ENCODE data around the gene LGMN. TPM values are rescaled to one million over a fixed set of nuclear protein-coding genes. Genes with fewer than 3 reads are reported as not detected.

The LGMN gene
- total and polyA plus RNA-seq, 2 donors (not counting 1 experiment from before 2014, with no cell fraction given) = 22.6 to 61.0 TPM

DNA sequence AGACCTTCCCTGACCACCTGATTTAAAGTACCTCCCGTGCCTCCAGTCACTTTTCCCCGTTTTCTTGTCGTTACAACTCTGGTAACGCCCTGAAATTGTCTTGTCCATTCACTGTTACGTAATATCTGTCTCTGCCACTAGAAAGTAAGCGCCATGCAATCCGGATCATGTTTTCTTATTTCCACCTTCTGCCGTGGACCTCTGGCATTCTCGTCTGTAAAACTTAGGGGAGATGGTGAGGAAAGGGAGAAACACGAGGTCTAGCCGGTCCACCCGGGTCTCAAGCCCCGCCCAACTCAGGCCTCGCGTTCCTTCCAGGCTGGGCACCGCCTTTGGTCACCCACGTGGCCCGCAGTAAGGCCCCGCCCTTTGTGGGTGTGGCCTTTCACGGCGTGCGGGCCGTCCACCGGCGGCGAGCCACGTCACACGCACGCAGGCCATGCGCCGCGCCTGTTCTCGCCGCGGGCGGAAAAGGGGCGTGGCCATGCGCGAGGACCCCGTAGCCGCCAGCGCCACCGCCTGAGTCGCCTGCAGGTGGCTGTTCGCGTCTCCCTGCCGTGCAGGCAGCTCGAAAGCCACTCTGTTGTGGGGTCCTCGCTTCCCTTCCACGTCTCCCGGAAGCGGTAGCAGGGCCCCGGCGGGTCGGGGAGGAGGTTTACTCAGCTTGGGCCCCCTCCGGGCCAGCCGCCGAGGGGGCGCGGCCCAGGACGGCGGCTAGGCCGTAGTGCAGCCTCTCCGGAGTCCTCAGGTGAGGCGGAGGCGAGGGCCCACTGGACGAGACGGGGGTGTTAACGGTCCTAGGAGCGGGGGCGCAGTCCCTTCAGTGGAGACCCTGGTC, 45.5 kb upstream of the LGMN start, which contains the start of gene GOLGA5:
TSS of gene GOLGA5 (plus strand) at position 597 of the 838 bp plus-strand sequence. CDS start 3,133 bp downstream, outside the sequence.
- Histone ChIP-seq H3K4me2 (ENCODE audit: extremely low read depth, insufficient read depth, low read length) (peak within 1 kb of the TSS; percentile 84), H3K27ac (ENCODE audit: insufficient read depth, low read length) (peak within 1 kb of the TSS; percentile 99), H2AFZ (ENCODE audit: low read length) (peak within 1 kb of the TSS; percentile 65), H3K9me3 (ENCODE audit: control insufficient read depth, insufficient read depth, low read depth, low read length) (no peaks in the 10 kb centered on the region), H3K79me2 (ENCODE audit: control insufficient read depth, insufficient read depth, low read length) (peaks cover 38% of the 10 kb centered on the region), H3K4me3 (replicated peaks in 1 of 4; ENCODE audit: control extremely low read depth in 1 of 4, insufficient read depth in 1 of 4, low read depth in 3 of 4, low read length in 4 of 4) (peak within 1 kb of the TSS; percentile 83 to 100 (median 98)), H3K4me1 (ENCODE audit: control insufficient read depth, extremely low read depth, insufficient read depth, low read length) (peaks cover 5% of the 10 kb centered on the region), H3K36me3 (ENCODE audit: control insufficient read depth, insufficient read depth, low read length) (peaks cover 5% of the 10 kb centered on the region), H3K9ac (ENCODE audit: insufficient read depth, low read length) (peak within 1 kb of the TSS; percentile 96), H3K27me3 (ENCODE audit: control insufficient read depth, insufficient read depth, low read length) (no peaks in the 10 kb centered on the region), H4K20me1 (ENCODE audit: control insufficient read depth, extremely low read depth, insufficient read depth, low read length) (no peaks in the 10 kb centered on the region)
- peak; percentile 94 to 98 for DNase-seq (ENCODE audit: low read depth in 2 of 2)
- TF ChIP-seq EZH2 (IDR thresholded peaks at IDR 0.05; ENCODE audit: low read length, missing control alignments) = no peak
- no peak for TF ChIP-seq CTCF (conservative IDR thresholded peaks at IDR 0.05 in 1 of 2, IDR thresholded peaks at IDR 0.05 in 1 of 2; ENCODE audit: low read depth in 1 of 2, low read length in 2 of 2)

GRCh38 chr14:92792885-92793284, 44.5 kb upstream of the LGMN start:
- Histone ChIP-seq H3K79me2 (ENCODE audit: control insufficient read depth, insufficient read depth, low read length) (peaks cover 32% of the 10 kb centered on the region), H3K27ac (ENCODE audit: insufficient read depth, low read length) (no peak overlapping the region), H3K36me3 (ENCODE audit: control insufficient read depth, insufficient read depth, low read length) (peaks cover 5% of the 10 kb centered on the region), H4K20me1 (ENCODE audit: control insufficient read depth, extremely low read depth, insufficient read depth, low read length) (no peaks in the 10 kb centered on the region), H2AFZ (ENCODE audit: low read length) (no peak overlapping the region), H3K4me3 (replicated peaks in 1 of 4; ENCODE audit: control extremely low read depth in 1 of 4, insufficient read depth in 1 of 4, low read depth in 3 of 4, low read length in 4 of 4) (no peak overlapping the region), H3K9ac (ENCODE audit: insufficient read depth, low read length) (no peak overlapping the region), H3K4me2 (ENCODE audit: extremely low read depth, insufficient read depth, low read length) (no peak overlapping the region), H3K9me3 (ENCODE audit: control insufficient read depth, insufficient read depth, low read depth, low read length) (no peaks in the 10 kb centered on the region), H3K27me3 (ENCODE audit: control insufficient read depth, insufficient read depth, low read length) (no peaks in the 10 kb centered on the region), H3K4me1 (ENCODE audit: control insufficient read depth, extremely low read depth, insufficient read depth, low read length) (peaks cover 5% of the 10 kb centered on the region)
- TF ChIP-seq CTCF (conservative IDR thresholded peaks at IDR 0.05 in 1 of 2, IDR thresholded peaks at IDR 0.05 in 1 of 2; ENCODE audit: low read depth in 1 of 2, low read length in 2 of 2) = no peak
- no peak for TF ChIP-seq EZH2 (IDR thresholded peaks at IDR 0.05; ENCODE audit: low read length, missing control alignments)
- DNase-seq (ENCODE audit: low read depth in 2 of 2) = peak in 1 of 2 donors; percentile 20

- H4K20me1 ChIP-seq (ENCODE audit: control insufficient read depth, extremely low read depth, insufficient read depth, low read length) = no peaks in the 10 kb centered on the region
- DNase-seq (ENCODE audit: low read depth in 2 of 2) = peak in 1 of 2 donors; percentile 13
- H3K4me1 ChIP-seq (ENCODE audit: control insufficient read depth, extremely low read depth, insufficient read depth, low read length) = peaks cover 2% of the 10 kb centered on the region
These were observed 41.1 kb upstream of the LGMN start for GRCh38 chr14:92789457-92790089.

More at GRCh38 chr14:92789457-92790089, 41.1 kb upstream of the LGMN start:
- H3K27ac ChIP-seq (ENCODE audit: insufficient read depth, low read length) = no peak overlapping the region
- H3K27me3 ChIP-seq (ENCODE audit: control insufficient read depth, insufficient read depth, low read length) = no peaks in the 10 kb centered on the region
- H3K79me2 ChIP-seq (ENCODE audit: control insufficient read depth, insufficient read depth, low read length) = peaks cover 4% of the 10 kb centered on the region
- no peaks in the 10 kb centered on the region for H3K36me3 ChIP-seq (ENCODE audit: control insufficient read depth, insufficient read depth, low read length)
- H3K9me3 ChIP-seq (ENCODE audit: control insufficient read depth, insufficient read depth, low read depth, low read length) = no peaks in the 10 kb centered on the region
- no peak overlapping the region for H3K4me2 ChIP-seq (ENCODE audit: extremely low read depth, insufficient read depth, low read length)
- no peak overlapping the region for H2AFZ ChIP-seq (ENCODE audit: low read length)
- no peak overlapping the region for H3K4me3 ChIP-seq (replicated peaks in 1 of 4; ENCODE audit: control extremely low read depth in 1 of 4, insufficient read depth in 1 of 4, low read depth in 3 of 4, low read length in 4 of 4)
- no peak overlapping the region for H3K9ac ChIP-seq (ENCODE audit: insufficient read depth, low read length)
- TF ChIP-seq EZH2 (IDR thresholded peaks at IDR 0.05; ENCODE audit: low read length, missing control alignments) (no peak), CTCF (conservative IDR thresholded peaks at IDR 0.05 in 1 of 2, IDR thresholded peaks at IDR 0.05 in 1 of 2; ENCODE audit: low read depth in 1 of 2, low read length in 2 of 2) (no peak)
